Fibroblast of lung (primary cell): ENCODE data around the gene FYN. TPM values are rescaled to one million over a fixed set of nuclear protein-coding genes. Genes with fewer than 3 reads are reported as not detected.
A peak's percentile ranks its signal among the peaks of the same experiment; 100 is the strongest.

Source experiments
- DNase-seq, 2 donors: peaks; one replicate each; pipeline versions ENCODE4 v3.0.0 to v3.0.0-alpha.2; 2010; ENCODE audit warnings: low read depth in 2 of 2
- H2AFZ ChIP-seq: 2 replicates; pipeline ENCODE4 v1.5.1; 2012; ENCODE audit warnings: low read length, control low read depth, inconsistent platforms
- H3K27ac ChIP-seq: 2 replicates; pipeline ENCODE4 v1.5.1; 2011; ENCODE audit warnings: low read length, control low read depth; ENCODE audit not compliant: insufficient read depth
- H3K27me3 ChIP-seq: 2 replicates; pipeline ENCODE4 v1.5.1; 2011; ENCODE audit warnings: mild to moderate bottlenecking, low read length; ENCODE audit not compliant: control insufficient read depth, insufficient read depth
- H3K36me3 ChIP-seq: 2 replicates; pipeline ENCODE4 v1.5.1; 2011; ENCODE audit warnings: low read length; ENCODE audit not compliant: control insufficient read depth, insufficient read depth
- H3K4me1 ChIP-seq: 2 replicates; pipeline ENCODE4 v1.5.1; 2011; ENCODE audit warnings: low read length; ENCODE audit not compliant: control insufficient read depth, insufficient read depth; ENCODE audit errors: extremely low read depth
- H3K4me2 ChIP-seq: 2 replicates; pipeline ENCODE4 v1.5.1; 2011; ENCODE audit warnings: low read length, control low read depth; ENCODE audit not compliant: insufficient read depth; ENCODE audit errors: extremely low read depth
- H3K4me3 ChIP-seq, 4 experiments: fragments of 200-600 bp in 1 of 4; sonication (generic) in 1 of 4; replicated peaks in 1 of 4; 2 replicates each; pipeline ENCODE4 v1.5.1; 2011 to 2016; ENCODE audit warnings: low read length in 4 of 4, low read depth in 3 of 4, mild to moderate bottlenecking in 3 of 4, control low read depth in 2 of 4, inconsistent platforms in 1 of 4, mixed read lengths in 1 of 4; ENCODE audit not compliant: insufficient read depth in 1 of 4; ENCODE audit errors: control extremely low read depth in 1 of 4
- H3K79me2 ChIP-seq: 2 replicates; pipeline ENCODE4 v1.5.1; 2012; ENCODE audit warnings: mild to moderate bottlenecking, low read length, inconsistent platforms; ENCODE audit not compliant: control insufficient read depth, insufficient read depth
- H3K9ac ChIP-seq: 2 replicates; pipeline ENCODE4 v1.5.1; 2011; ENCODE audit warnings: mild to moderate bottlenecking, low read length, control low read depth; ENCODE audit not compliant: insufficient read depth
- H3K9me3 ChIP-seq: 2 replicates; pipeline ENCODE4 v1.5.1; 2012; ENCODE audit warnings: low read depth, low read length; ENCODE audit not compliant: control insufficient read depth, insufficient read depth
- H4K20me1 ChIP-seq: 2 replicates; pipeline ENCODE4 v1.5.1; 2011; ENCODE audit warnings: low read length; ENCODE audit not compliant: control insufficient read depth, insufficient read depth; ENCODE audit errors: extremely low read depth
- EZH2 ChIP-seq: IDR thresholded peaks from 2 replicates; pipeline ENCODE4 v1.5.1; 2012; ENCODE audit warnings: low read length, control low read depth, mild to moderate bottlenecking; ENCODE audit errors: missing control alignments
- polyA plus RNA-seq, 2 donors: library from polyadenylated mRNA; depleted of rRNA in 1 of 2; stranded (reverse) in 1 of 2; unstranded in 1 of 2; fragments of >200 nt; gene quantifications; 2 replicates each; pipeline ENCODE4 v1.2.1, GENCODE V29; 2011 to 2012; ENCODE audit warnings: missing spikeins in 1 of 2
- total RNA-seq: library from RNA; depleted of rRNA; stranded (reverse); fragments of >200 nt; gene quantifications from 2 replicates; pipeline ENCODE4 v1.2.1, GENCODE V29; 2014
- TF ChIP-seq, protein P1 (sequence below), 2 donors: IDR thresholded peaks in 1 of 2; conservative IDR thresholded peaks in 1 of 2; 1 replicate in 1 of 2; 2 replicates in 1 of 2; pipeline ENCODE4 v1.5.1; 2011 to 2012; ENCODE audit warnings: low read length in 2 of 2, control low read depth in 1 of 2, inconsistent platforms in 1 of 2, low read depth in 1 of 2, mild to moderate bottlenecking in 1 of 2

The FYN gene
- total and polyA plus RNA-seq, 2 donors (not counting 1 experiment from before 2014, with no cell fraction given) = 64.7 TPM

- Histone ChIP-seq H4K20me1 (no peaks in the 10 kb centered on the region), H3K4me3 (no peak overlapping the region), H3K27ac (no peak overlapping the region), H3K36me3 (no peaks in the 10 kb centered on the region), H3K27me3 (no peaks in the 10 kb centered on the region), H3K9ac (no peak overlapping the region), H3K4me1 (peaks cover 4% of the 10 kb centered on the region), H2AFZ (no peak overlapping the region), H3K9me3 (no peaks in the 10 kb centered on the region), H3K79me2 (no peaks in the 10 kb centered on the region), H3K4me2 (no peak overlapping the region)
- no peak for DNase-seq
- TF ChIP-seq, protein P1, sequence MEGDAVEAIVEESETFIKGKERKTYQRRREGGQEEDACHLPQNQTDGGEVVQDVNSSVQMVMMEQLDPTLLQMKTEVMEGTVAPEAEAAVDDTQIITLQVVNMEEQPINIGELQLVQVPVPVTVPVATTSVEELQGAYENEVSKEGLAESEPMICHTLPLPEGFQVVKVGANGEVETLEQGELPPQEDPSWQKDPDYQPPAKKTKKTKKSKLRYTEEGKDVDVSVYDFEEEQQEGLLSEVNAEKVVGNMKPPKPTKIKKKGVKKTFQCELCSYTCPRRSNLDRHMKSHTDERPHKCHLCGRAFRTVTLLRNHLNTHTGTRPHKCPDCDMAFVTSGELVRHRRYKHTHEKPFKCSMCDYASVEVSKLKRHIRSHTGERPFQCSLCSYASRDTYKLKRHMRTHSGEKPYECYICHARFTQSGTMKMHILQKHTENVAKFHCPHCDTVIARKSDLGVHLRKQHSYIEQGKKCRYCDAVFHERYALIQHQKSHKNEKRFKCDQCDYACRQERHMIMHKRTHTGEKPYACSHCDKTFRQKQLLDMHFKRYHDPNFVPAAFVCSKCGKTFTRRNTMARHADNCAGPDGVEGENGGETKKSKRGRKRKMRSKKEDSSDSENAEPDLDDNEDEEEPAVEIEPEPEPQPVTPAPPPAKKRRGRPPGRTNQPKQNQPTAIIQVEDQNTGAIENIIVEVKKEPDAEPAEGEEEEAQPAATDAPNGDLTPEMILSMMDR (conservative IDR thresholded peaks at IDR 0.05 in 1 of 2, IDR thresholded peaks at IDR 0.05 in 1 of 2; ENCODE audit: low read depth in 1 of 2, low read length in 2 of 2) = no peak
- TF ChIP-seq EZH2 = no peak
These were observed 134.6 kb downstream of the FYN start for GRCh38 chr6:111738631-111739030.

- no peaks in the 10 kb centered on the region for H3K79me2 ChIP-seq
- H3K9ac ChIP-seq = no peak overlapping the region
- no peak for TF ChIP-seq EZH2
- TF ChIP-seq, protein P1 (conservative IDR thresholded peaks at IDR 0.05 in 1 of 2, IDR thresholded peaks at IDR 0.05 in 1 of 2; ENCODE audit: low read depth in 1 of 2, low read length in 2 of 2) = no peak
These were observed 135.1 kb downstream of the FYN start for GRCh38 chr6:111738156-111738555.

GRCh38 chr6:111737065-111737521 lies 136.2 kb downstream of the FYN start:
- Histone ChIP-seq H3K27ac (no peak overlapping the region), H3K9me3 (no peaks in the 10 kb centered on the region), H3K79me2 (no peaks in the 10 kb centered on the region), H3K4me1 (peaks cover 2% of the 10 kb centered on the region), H2AFZ (no peak overlapping the region), H3K36me3 (no peaks in the 10 kb centered on the region), H3K27me3 (no peaks in the 10 kb centered on the region), H3K4me2 (no peak overlapping the region), H3K9ac (no peak overlapping the region), H3K4me3 (no peak overlapping the region), H4K20me1 (no peaks in the 10 kb centered on the region)
- peak; percentile 49 to 89 for DNase-seq
- TF ChIP-seq, protein P1 (conservative IDR thresholded peaks at IDR 0.05 in 1 of 2, IDR thresholded peaks at IDR 0.05 in 1 of 2; ENCODE audit: low read depth in 1 of 2, low read length in 2 of 2) = no peak
- TF ChIP-seq EZH2 = no peak

More at GRCh38 chr6:111738156-111738555, 135.1 kb downstream of the FYN start:
- no peaks in the 10 kb centered on the region for H3K27me3 ChIP-seq
- peaks cover 2% of the 10 kb centered on the region for H3K4me1 ChIP-seq
- H3K4me2 ChIP-seq = no peak overlapping the region
- H4K20me1 ChIP-seq = no peaks in the 10 kb centered on the region
- no peak for DNase-seq
- H3K27ac ChIP-seq = no peak overlapping the region
- no peak overlapping the region for H2AFZ ChIP-seq
- no peaks in the 10 kb centered on the region for H3K36me3 ChIP-seq
- no peak overlapping the region for H3K4me3 ChIP-seq
- H3K9me3 ChIP-seq = no peaks in the 10 kb centered on the region
